Activated T-helper 1 cell treated with anti-CD3 and anti-CD28 coated beads, Interleukin-2, amount 50 U/mL, for 16 hours (primary cell): ENCODE data around the gene UBXN10.
A peak's percentile ranks its signal among the peaks of the same experiment; 100 is the strongest.

Experiments
- DNase-seq, 2 donors: peaks; one replicate each; pipeline ENCODE4 v3.0.0-alpha.2; 2020; ENCODE audit warnings: low read depth in 1 of 2, low spot score in 1 of 2

UBXN10 gene

DNA sequence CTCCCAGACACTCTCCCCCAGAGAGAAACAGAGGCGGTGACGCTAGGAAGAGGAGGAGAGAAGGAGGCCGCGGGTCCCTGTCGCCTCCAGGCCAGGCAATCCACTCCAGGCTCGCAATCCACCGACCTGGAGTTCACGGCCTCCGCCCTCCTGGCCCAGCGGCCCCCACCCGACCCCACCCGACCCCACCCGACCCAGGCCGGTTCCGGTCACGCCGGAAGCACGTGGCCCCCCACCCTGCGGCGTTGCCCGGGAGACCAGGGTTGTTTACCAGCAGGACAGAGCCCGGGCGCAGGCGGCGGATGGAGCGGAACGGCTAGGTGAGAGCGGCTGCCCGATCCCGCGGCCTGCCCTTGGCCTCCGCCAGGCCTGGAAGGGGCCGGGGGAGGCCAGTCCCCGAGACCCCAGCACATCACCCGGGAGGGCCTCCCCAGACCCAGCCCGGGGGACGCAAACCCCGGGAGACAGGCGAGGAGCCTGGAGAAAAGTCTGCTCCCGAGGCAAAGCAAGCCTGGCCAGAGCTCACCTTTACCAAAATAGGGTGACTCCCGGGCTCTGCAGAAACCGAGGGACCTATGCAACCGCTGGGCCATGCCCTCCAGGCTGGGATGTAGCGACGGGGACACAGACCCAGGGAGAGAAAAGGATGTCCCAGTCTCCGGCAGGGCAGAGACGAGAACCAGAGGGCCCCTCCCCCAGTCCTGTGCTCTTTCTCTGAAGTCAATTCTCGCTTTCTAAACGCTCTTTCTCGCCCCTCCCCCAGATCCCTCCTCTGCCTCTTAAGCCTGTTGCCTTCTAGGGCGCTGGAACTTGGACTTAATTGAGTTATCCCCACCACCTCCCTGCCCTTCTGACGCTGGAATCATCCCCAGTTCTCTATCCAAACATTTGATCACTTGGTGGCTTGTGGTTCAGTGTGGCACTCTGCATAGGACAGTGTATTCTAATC is at the start of gene UBXN10, which contains the start of gene PLA2G2C:
UBXN10 (plus strand) TSS at position 263 of the 949 bp plus-strand sequence. CDS start 4,466 bp downstream, outside the sequence.
PLA2G2C (minus strand) TSS at position 685 of the 949 bp plus-strand sequence. CDS start 9,155 bp downstream, outside the sequence.
- peak in 1 of 2 donors; percentile 30 for DNase-seq

DNA sequence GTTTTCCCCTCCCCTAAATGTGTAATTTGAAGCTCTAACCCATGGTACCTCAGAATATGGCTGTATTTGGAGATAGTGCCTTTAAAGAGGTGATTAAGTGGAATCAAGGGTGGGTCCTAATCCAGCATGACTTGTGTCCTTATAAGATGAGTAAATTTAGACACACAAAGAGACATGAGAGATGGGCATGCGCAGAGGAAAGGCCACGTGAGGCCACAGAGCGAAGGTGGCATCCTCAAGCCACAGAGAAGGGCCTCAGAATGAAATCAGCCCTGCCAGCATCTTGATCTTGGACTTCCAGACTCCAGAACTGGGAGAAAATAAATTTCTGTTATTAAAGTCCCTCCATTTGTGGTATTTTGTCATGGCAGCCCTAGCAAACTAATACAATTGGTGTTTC is 49.6 kb upstream of the UBXN10 start:
- no peak for DNase-seq

GRCh38 chr1:20137055-20137454 is 48.8 kb upstream of the UBXN10 start:
- no peak for DNase-seq

- no peak for DNase-seq
Measured at GRCh38 chr1:20137604-20138003, 48.3 kb upstream of the UBXN10 start.

- no peak for DNase-seq
Measured at GRCh38 chr1:20138346-20138745, 47.5 kb upstream of the UBXN10 start.

DNA sequence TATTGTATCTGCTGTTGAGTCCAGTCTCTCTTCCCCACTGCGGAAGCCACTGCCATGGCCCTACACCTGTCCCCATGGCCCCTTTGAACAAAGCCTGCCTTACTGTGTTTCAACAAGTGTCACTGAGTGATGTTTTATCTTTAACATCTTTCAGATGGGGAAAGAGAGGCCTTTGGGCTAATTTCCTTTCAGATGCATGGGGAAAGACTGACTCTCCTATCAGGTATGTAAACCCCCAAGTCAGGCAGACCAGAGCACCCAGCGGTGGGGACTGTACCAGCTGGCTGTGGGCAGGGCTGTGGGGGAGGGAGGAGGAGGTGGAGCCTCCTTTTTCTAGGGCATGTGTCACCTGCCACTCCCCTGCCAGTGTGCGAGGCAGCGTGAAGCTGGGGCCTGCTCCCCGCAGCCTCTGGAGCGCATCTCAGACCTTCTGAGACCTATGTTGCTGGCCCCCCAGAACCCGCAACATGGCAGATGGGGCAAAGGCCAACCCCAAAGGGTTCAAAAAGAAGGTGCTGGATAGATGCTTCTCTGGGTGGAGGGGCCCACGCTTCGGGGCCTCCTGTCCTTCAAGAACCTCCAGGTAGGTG is 46.8 kb upstream of the UBXN10 start, which contains the start of gene PLA2G2F:
PLA2G2F (plus strand) TSS at position 363 of the 590 bp plus-strand sequence; CDS start at position 468, 105 bp downstream.
- no peak for DNase-seq

GRCh38 chr1:20139776-20140612 is 45.9 kb upstream of the UBXN10 start:
- no peak for DNase-seq

DNA sequence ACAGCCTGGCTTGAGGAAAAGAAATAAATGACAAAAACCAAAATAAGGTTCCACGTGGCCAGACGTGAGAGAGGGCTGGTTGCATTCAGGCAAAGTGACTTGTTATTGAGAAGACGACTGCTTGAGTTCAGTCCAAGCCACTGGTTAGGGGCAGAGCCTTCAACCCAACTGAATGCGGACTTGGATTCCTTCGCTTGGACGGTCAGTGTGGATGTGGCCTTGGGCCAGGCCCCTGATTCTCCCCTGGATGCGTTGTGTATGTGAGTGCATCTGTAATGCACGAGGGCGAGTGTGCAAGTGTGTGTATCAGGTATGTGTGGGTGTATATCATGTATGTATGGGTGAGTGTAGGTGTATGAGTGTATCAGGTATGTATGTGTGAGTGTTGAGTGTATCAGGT is 44.9 kb upstream of the UBXN10 start:
- DNase-seq, result no peak

DNA sequence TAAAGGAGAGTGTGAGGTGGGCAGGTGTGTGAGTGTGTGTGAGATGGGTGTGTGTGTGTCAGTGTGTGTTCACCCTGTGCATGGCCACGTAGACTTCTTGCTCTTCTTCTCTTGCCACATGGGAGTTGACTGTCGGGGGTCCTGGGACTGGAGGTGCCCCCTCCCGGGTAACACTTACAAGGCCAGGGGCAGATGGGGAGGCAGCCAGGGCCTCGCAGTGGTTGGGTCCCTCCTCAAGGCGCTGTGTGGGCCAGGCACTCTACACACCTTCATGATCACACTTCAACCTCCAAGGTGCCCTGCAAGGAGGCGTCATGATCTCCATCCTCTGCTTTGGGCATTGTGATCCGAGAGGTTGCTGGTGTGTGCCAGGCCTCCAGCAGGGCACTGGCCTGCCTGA is 44.4 kb upstream of the UBXN10 start:
- DNase-seq, result no peak

DNA sequence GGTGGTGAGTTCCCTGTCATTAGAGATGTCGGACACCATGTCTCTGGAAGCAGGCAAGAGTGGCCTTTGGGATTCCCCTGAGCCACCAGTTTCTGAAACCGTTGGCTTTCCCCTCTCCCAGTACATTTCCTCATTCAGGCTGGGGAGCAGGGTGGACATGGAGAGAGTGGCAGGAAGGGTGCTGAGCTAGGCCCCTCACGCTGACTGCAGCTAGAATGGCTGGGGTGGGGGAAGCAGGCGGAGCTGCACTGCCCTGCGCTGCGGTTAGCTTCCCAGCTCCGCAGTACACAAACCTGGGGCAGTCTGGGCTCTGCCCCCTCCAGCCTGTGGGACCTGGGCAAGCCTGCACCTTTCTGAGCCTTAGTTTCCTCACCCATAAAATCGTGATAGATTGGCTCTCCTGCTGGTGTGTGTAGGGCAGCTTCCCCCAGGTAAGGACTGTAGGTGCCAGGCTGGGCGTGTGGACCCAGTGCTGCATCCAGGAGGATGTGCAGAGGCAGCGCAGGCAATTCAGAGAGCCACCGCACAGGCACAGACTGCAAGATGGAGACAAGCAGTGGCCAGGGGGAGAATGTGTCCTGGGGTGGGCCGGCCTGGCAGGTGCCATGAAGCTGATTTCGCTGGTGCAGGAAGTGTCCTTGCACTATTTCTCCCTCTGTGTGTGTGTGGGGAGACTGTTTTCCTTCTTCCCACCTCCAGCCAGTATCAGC is 43.7 kb upstream of the UBXN10 start:
- no peak for DNase-seq

DNA sequence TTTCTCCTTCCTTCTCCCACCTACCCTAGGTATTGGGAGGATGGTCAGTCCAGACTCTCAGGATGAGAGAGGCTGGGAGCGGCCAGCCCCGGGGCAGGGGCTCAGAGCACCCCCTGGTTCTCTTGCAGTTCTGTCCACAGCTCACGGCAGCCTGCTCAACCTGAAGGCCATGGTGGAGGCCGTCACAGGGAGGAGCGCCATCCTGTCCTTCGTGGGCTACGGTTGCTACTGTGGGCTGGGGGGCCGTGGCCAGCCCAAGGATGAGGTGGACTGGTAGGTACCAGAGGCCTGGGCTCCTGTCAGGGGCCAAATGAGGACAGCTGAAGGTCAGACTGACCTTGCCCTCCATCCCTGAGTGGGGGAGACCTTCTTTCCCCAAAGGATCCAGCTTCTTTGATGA is 42.6 kb upstream of the UBXN10 start:
- DNase-seq, result no peak

DNA sequence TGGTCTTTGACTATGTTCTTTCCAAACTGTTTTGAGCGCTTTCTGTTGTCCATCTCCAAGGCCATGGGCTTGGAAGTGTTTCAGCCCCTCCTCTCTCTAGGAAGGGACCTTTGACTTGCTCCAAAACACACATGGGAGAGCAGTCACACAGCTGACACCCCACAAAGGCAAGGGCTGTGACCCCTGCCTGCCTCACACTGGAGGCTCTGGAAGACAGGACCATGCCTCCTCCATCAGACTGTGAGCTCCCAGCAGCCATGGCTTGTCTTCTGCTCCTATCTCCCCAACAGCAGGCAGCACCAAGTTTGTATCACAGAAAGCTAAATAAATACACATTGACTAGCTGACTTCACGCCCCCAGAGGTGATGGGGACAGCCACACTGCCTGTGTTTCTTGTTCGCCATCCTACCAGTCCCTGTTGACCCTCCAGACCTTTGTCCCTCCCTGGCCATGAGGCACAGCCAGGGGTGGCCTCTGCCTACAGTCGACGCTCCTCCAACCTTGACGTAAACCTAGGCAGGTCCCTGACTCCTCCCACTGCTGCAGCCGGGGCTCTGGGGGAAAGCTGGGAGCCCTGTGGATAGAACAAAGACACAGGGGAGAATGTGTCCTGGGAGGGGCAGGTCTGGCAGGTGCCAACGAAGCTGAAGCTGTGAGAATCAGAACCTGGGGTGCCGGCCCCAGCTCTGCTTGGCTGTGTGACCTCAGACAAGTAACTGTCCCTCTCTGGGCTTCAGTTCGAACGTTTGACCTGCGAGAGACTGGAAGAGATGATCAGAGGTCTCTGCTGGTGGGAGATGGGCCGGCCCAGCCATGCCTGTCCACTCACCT is 41.9 kb upstream of the UBXN10 start:
- no peak for DNase-seq

DNA sequence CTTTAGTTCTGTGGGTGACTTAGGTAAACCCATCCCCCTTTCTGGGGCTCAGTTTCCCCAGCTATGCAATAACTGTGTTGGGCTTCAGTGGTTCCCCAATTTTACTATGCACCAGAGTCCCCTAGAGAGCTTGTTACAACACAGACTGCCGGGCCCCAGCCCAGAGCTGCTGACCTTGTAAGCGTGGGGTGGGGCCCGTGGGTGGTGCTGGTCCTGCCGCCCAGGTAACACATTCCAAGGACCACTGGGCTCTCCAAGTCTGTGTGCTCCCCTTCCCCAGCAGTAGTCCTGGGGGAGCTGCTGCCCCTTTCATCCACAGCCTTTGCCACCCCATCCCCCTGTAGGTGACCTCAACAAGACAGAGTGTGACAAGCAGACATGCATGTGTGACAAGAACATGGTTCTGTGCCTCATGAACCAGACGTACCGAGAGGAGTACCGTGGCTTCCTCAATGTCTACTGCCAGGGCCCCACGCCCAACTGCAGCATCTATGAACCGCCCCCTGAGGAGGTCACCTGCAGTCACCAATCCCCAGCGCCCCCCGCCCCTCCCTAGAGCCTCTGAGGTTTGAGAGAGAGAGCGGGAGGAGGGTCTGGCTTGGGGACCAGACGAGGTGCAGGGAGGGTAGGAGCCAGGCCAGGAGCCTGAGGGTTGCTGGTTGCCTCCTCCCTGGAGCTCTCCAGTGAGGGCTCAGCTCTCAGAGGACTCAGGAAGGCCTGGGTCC is 37.9 kb upstream of the UBXN10 start:
- no peak for DNase-seq

- DNase-seq, result no peak
Measured at GRCh38 chr1:20148571-20149500, 37.1 kb upstream of the UBXN10 start.

DNA sequence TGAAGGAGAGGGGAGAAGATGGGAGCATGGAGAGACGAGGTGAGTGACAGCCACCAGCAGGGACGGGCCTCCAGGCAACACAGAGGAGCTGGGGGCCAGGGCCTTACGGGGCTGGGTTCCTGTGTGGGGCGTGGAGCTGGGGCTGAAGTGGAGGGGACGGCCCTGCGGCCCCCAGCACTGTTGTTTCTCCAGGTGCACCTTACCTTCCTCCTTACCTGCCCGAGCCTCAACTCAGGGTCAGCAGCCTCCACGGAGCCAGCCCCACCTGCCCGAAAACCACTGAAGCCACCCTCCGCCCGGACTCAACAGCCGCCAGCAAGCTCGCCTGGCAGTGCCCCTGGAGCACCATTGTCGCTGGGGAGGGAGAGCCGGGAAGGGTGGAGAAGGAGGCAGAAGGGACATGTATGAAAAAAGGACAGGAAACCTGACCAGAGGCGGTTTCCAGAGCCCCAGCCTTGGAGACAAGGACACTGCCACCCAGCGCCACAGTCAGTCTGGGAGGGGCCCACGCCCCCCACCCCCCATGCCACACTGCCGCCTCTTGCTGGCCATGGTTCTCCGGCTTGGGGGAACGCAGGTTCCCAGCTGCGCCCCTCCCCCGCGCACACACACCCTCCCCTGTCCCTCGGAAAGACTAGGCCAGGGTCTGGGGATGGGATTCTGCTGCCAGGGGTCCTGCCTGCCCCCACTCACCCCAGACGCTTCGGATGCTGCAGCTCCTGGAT is 36.1 kb upstream of the UBXN10 start:
- no peak for DNase-seq

GRCh38 chr1:20150326-20150705 is 35.6 kb upstream of the UBXN10 start:
- no peak for DNase-seq

DNA sequence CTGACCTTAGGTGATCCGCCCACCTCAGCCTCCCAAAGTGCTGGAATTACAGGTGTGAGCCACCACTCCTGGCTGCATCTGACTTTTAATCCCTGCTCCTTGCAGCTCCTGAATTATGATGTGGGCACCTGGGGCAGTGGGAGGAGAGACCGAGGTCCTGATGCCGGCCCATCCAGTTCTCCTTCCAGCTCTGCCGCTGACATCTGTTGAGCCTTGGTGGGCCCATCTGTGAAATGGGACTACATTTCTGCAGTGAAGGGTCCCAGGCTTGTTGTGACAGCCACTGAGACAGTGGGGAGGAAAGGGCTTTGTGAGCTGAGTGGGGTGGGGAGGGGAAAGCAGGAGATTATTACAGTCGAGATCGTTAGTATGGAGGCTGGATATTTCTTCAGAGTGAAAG is 34.9 kb upstream of the UBXN10 start:
- no peak for DNase-seq
